ENCODE measurements around the gene CDC42EP5.
A peak's percentile ranks its signal among the peaks of the same experiment; 100 is the strongest.
"Not testable (repeated sequence)": the region's sequence is repeated elsewhere in the genome, so short reads cannot be mapped to it uniquely, and the experiment has no call there.

CDC42EP5 gene

GRCh38 chr19:54448040-54448773, 24.9 kb downstream of the CDC42EP5 start:
- DNase-seq (ENCODE audit: low read depth) = peak; percentile 34

- not testable (repeated sequence) for DNase-seq (ENCODE audit: low read depth)
Measured at GRCh38 chr19:54446349-54446748, 26.7 kb downstream of the CDC42EP5 start.

GRCh38 chr19:54444737-54445136, 28.4 kb downstream of the CDC42EP5 start:
- no peak for DNase-seq (ENCODE audit: low read depth)

- no peak for DNase-seq (ENCODE audit: low read depth)
Measured at GRCh38 chr19:54440641-54441040, 32.5 kb downstream of the CDC42EP5 start.

- DNase-seq (ENCODE audit: low read depth) = no peak
Measured at GRCh38 chr19:54439174-54439851, 33.8 kb downstream of the CDC42EP5 start.

- DNase-seq (ENCODE audit: low read depth) = no peak
Measured at GRCh38 chr19:54436628-54437252, 36.4 kb downstream of the CDC42EP5 start.

GRCh38 chr19:54436031-54436523, 37.0 kb downstream of the CDC42EP5 start:
- DNase-seq (ENCODE audit: low read depth) = no peak

- DNase-seq (ENCODE audit: low read depth) = no peak
Measured at GRCh38 chr19:54435551-54436016, 37.5 kb downstream of the CDC42EP5 start.

GRCh38 chr19:54434873-54435214, 38.3 kb downstream of the CDC42EP5 start:
- no peak for DNase-seq (ENCODE audit: low read depth)

GRCh38 chr19:54434112-54434872, 38.8 kb downstream of the CDC42EP5 start:
- DNase-seq (ENCODE audit: low read depth) = no peak

GRCh38 chr19:54433697-54434096, 39.4 kb downstream of the CDC42EP5 start:
- no peak for DNase-seq (ENCODE audit: low read depth)

- no peak for DNase-seq (ENCODE audit: low read depth)
Measured at GRCh38 chr19:54432144-54432738, 40.9 kb downstream of the CDC42EP5 start.

GRCh38 chr19:54431255-54431838, 41.7 kb downstream of the CDC42EP5 start:
- no peak for DNase-seq (ENCODE audit: low read depth)

- DNase-seq (ENCODE audit: low read depth) = peak; percentile 31
Measured at GRCh38 chr19:54430306-54431254, 42.5 kb downstream of the CDC42EP5 start.

- DNase-seq (ENCODE audit: low read depth) = no peak
Measured at GRCh38 chr19:54429545-54430227, 43.4 kb downstream of the CDC42EP5 start.

- no peak for DNase-seq (ENCODE audit: low read depth)
Measured at GRCh38 chr19:54429176-54429495, 44.0 kb downstream of the CDC42EP5 start.

- no peak for DNase-seq (ENCODE audit: low read depth)
Measured at GRCh38 chr19:54428323-54429175, 44.5 kb downstream of the CDC42EP5 start.

- DNase-seq (ENCODE audit: low read depth) = no peak
Measured at GRCh38 chr19:54427586-54427985, 45.5 kb downstream of the CDC42EP5 start.

All from activated T-cell treated with anti-CD3 and anti-CD28 coated beads for 48 hours (primary cell).